ENCODE measurements around the gene HMG20B.

GRCh38 chr19:3533563-3534216 is 39.1 kb upstream of the HMG20B start:
- TF ChIP-seq, protein P1, sequence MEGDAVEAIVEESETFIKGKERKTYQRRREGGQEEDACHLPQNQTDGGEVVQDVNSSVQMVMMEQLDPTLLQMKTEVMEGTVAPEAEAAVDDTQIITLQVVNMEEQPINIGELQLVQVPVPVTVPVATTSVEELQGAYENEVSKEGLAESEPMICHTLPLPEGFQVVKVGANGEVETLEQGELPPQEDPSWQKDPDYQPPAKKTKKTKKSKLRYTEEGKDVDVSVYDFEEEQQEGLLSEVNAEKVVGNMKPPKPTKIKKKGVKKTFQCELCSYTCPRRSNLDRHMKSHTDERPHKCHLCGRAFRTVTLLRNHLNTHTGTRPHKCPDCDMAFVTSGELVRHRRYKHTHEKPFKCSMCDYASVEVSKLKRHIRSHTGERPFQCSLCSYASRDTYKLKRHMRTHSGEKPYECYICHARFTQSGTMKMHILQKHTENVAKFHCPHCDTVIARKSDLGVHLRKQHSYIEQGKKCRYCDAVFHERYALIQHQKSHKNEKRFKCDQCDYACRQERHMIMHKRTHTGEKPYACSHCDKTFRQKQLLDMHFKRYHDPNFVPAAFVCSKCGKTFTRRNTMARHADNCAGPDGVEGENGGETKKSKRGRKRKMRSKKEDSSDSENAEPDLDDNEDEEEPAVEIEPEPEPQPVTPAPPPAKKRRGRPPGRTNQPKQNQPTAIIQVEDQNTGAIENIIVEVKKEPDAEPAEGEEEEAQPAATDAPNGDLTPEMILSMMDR (optimal IDR thresholded peaks at IDR 0.05 in 1 of 3, IDR thresholded peaks at IDR 0.05 in 1 of 3, conservative IDR thresholded peaks at IDR 0.05 in 1 of 3; ENCODE audit: extremely low read depth in 1 of 3, insufficient read depth in 2 of 3, low read length in 3 of 3), result no peak
- TF ChIP-seq EZH2 (IDR thresholded peaks at IDR 0.05; ENCODE audit: low read length), result no peak

Data from keratinocyte (primary cell).